T-helper 2 cell (primary cell): ENCODE results near the gene CERS3.
"Not testable (repeated sequence)": the region's sequence is repeated elsewhere in the genome, so short reads cannot be mapped to it uniquely, and the experiment has no call there.

Experiments
- DNase-seq, 5 experiments: peaks; one replicate each; pipeline versions ENCODE4 v3.0.0 to v3.0.0-alpha.2; 2012 to 2022

The CERS3 gene

GRCh38 chr15:100464256-100464655, 64.5 kb downstream of the CERS3 start:
- DNase-seq: no peak

- DNase-seq: no peak
Observed at GRCh38 chr15:100463515-100463914, 65.2 kb downstream of the CERS3 start.

GRCh38 chr15:100461049-100461448, 67.7 kb downstream of the CERS3 start:
- no peak for DNase-seq

GRCh38 chr15:100457201-100457600, 71.5 kb downstream of the CERS3 start:
- no peak for DNase-seq

- DNase-seq: no peak
Observed at GRCh38 chr15:100454148-100454547, 74.6 kb downstream of the CERS3 start.

GRCh38 chr15:100448481-100448880, 80.3 kb downstream of the CERS3 start:
- no peak for DNase-seq

GRCh38 chr15:100441063-100441462, 87.7 kb downstream of the CERS3 start:
- not testable (repeated sequence) for DNase-seq

- DNase-seq: no peak
Observed at GRCh38 chr15:100439514-100439913, 89.2 kb downstream of the CERS3 start.

GRCh38 chr15:100438570-100438969, 90.2 kb downstream of the CERS3 start:
- DNase-seq: no peak

- DNase-seq: no peak
Observed at GRCh38 chr15:100437261-100437660, 91.5 kb downstream of the CERS3 start.

GRCh38 chr15:100434561-100434960, 94.2 kb downstream of the CERS3 start:
- no peak for DNase-seq

- no peak for DNase-seq
Observed at GRCh38 chr15:100434038-100434437, 94.7 kb downstream of the CERS3 start.

GRCh38 chr15:100433304-100433703, 95.4 kb downstream of the CERS3 start:
- no peak for DNase-seq

GRCh38 chr15:100430411-100430810, 98.3 kb downstream of the CERS3 start:
- no peak for DNase-seq

- no peak for DNase-seq
Observed at GRCh38 chr15:100429116-100429728, 99.5 kb downstream of the CERS3 start.

GRCh38 chr15:100426937-100427336, 101.8 kb downstream of the CERS3 start:
- DNase-seq: no peak

- DNase-seq: no peak
Observed at GRCh38 chr15:100405179-100405578, 123.6 kb downstream of the CERS3 start.

GRCh38 chr15:100400996-100401395, 127.8 kb downstream of the CERS3 start:
- no peak for DNase-seq

- no peak for DNase-seq
Observed at GRCh38 chr15:100394736-100395440, 133.9 kb downstream of the CERS3 start.

- no peak for DNase-seq
Observed at GRCh38 chr15:100393008-100393407, 135.7 kb downstream of the CERS3 start.

- no peak for DNase-seq
Observed at GRCh38 chr15:100385300-100386050, 143.3 kb downstream of the CERS3 start.

GRCh38 chr15:100384108-100384410, 144.7 kb downstream of the CERS3 start:
- no peak for DNase-seq

GRCh38 chr15:100383302-100384107, 145.2 kb downstream of the CERS3 start:
- DNase-seq: peak in 1 of 5 experiments; percentile 19
